ENCODE measurements around the gene KAT6B. TPM values are rescaled to one million over a fixed set of nuclear protein-coding genes. Genes with fewer than 3 reads are reported as not detected.

KAT6B gene
- total and polyA plus RNA-seq, 2 of the 8 experiments (the other 6 are each of a cell fraction or from before 2014, with no cell fraction given) = 7.3 to 30.8 TPM

DNA sequence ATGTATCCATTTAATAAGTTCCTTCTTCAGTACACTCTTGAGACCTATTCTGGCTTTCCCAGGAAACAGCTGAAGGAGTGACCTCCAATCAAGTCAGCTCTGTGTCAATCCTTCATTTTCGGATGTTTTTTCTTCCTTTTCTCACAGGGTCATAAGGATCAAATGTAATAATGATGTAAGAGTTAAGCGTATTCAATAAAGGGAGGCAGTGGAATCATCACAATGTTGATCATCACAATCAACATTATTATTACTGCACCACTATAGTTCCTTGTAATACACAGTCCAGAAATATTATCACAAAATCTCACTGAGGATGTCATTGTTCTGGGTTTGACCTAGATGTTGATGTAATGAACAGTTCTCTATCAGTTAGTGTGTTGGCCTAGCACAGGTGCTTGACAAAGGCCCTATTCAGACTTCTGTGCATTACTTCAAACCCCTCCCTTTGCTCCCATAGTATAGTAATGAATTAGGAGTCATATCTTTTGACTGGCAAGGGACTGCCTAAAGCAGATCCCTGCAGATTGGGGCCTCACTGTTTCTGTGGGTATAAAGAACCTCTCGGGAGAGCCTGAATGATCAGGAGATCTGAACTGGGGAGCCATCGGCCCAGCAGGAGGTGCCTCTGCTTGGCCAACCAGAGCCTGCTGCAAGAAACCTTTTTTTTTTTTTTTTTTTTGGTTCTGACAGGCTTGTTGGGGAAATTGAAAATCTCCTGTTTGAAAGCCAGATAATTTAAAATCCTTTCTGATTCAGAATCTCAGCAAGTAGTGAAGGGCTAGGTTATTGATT lies 100.6 kb downstream of the KAT6B start:
- H2BK120ac ChIP-seq (replicated peaks; ENCODE audit: low read depth, low read length) = no peak overlapping the region
- no peak overlapping the region for H4K91ac ChIP-seq (replicated peaks; ENCODE audit: insufficient read length, low read length)
- H3K23ac ChIP-seq (ENCODE audit: insufficient read length) = no peak overlapping the region
- H4K8ac ChIP-seq (ENCODE audit: extremely low read depth, insufficient read depth, low read length) = no peak overlapping the region
- H2BK5ac ChIP-seq (ENCODE audit: low read depth, low read length) = no peak overlapping the region
- H3K56ac ChIP-seq (replicated peaks; ENCODE audit: insufficient read length, low read depth, low read length) = no peak overlapping the region
- no peak overlapping the region for H2BK15ac ChIP-seq (ENCODE audit: low read length)
- peaks cover 0 to 18% of the 10 kb centered on the region in 2 experiments; a peak in 3 of 4 replicates for H3K79me2 ChIP-seq (ENCODE audit: control insufficient read depth in 1 of 2, insufficient read depth in 2 of 2, low read length in 2 of 2)
- peaks cover 0 to 11% (median 5%) of the 10 kb centered on the region in 4 experiments; a peak in 5 of 7 replicates for H3K4me1 ChIP-seq (replicated peaks in 1 of 4; ENCODE audit: control insufficient read depth in 3 of 4, insufficient read depth in 4 of 4, low read length in 3 of 4)
- H3K9ac ChIP-seq (replicated peaks in 1 of 4; ENCODE audit: extremely low read depth in 1 of 4, low read depth in 3 of 4, low read length in 3 of 4) = no peak overlapping the region
- H4K5ac ChIP-seq (ENCODE audit: insufficient read length, low read depth, low read length) = no peak overlapping the region
- H2AFZ ChIP-seq (ENCODE audit: low read length) = no peak overlapping the region
- FAIRE-seq (no peak), DNase-seq (ENCODE audit: low read depth in 1 of 2, low spot score in 2 of 2) (no peak)
- H3K36me3 ChIP-seq (ENCODE audit: control insufficient read depth in 2 of 4, insufficient read depth in 4 of 4, low read length in 3 of 4) = no peaks in the 10 kb centered on the region
- H4K20me1 ChIP-seq (replicated peaks in 1 of 2; ENCODE audit: control insufficient read depth in 1 of 2, insufficient read depth in 2 of 2, low read length in 2 of 2) = no peaks in the 10 kb centered on the region
- no peak overlapping the region for H3K4ac ChIP-seq (replicated peaks; ENCODE audit: insufficient read length, low read depth, low read length)
- ChIA-PET POLR2A (ENCODE audit: partially characterized antibody) (interaction anchor here (0.6 kb wide), 1 partner anchor 67 kb away, joined by 3 read pairs; no protein-coding TSS in a partner anchor), CTCF (ENCODE audit: partially characterized antibody) (no interaction called here)
- 0 out of 2 replicates have a peak, but pooled peaks cover 7% of the 10 kb centered on the region for H3K79me1 ChIP-seq (ENCODE audit: low read depth, low read length)
- no peak overlapping the region for H2BK12ac ChIP-seq (ENCODE audit: low read depth, low read length)
- H2BK20ac ChIP-seq (ENCODE audit: low read length) = no peak overlapping the region
- H3K4me3 ChIP-seq (ENCODE audit: extremely low read depth in 1 of 4, insufficient read depth in 2 of 4, low read depth in 3 of 4, low read length in 4 of 4) = no peak overlapping the region
- no peak overlapping the region for H3K27ac ChIP-seq (ENCODE audit: low read depth, low read length)
- H2AK5ac ChIP-seq (ENCODE audit: low read depth, low read length) = no peak overlapping the region
- 91% methylated on average over 4 of the region's 4 CpGs; no CpG with 5 or more reads in 1 of the 2 experiments for WGBS, 2 experiments (ENCODE audit: extremely low coverage in 1 of 2, insufficient coverage in 1 of 2, insufficient read length in 1 of 2, insufficient replicate concordance in 2 of 2, low coverage in 1 of 2, low lambda C conversion rate in 2 of 2, missing lambda C conversion rate in 1 of 2)
- no peak overlapping the region for H3K18ac ChIP-seq (ENCODE audit: extremely low read depth, low read length)
- no peak overlapping the region for H3K14ac ChIP-seq (ENCODE audit: insufficient read length)
- no peak overlapping the region for H3K4me2 ChIP-seq (ENCODE audit: insufficient read depth in 1 of 2, low read depth in 2 of 2, low read length in 2 of 2)
- H3K23me2 ChIP-seq (ENCODE audit: low read depth, low read length) = no peaks in the 10 kb centered on the region
- no peaks in the 10 kb centered on the region for H3K9me3 ChIP-seq (ENCODE audit: insufficient read depth in 2 of 2, low read depth in 1 of 2, low read length in 1 of 2)
- no peaks in the 10 kb centered on the region for H3K27me3 ChIP-seq (replicated peaks in 1 of 4; ENCODE audit: control insufficient read depth in 3 of 4, extremely low read depth in 1 of 4, insufficient read depth in 3 of 4, low read length in 3 of 4)
- TF ChIP-seq KDM5A (IDR thresholded peaks at IDR 0.05; ENCODE audit: low read length) (no peak), MAFK (IDR thresholded peaks at IDR 0.05; ENCODE audit: low read depth, low read length) (no peak), RNF2 (IDR thresholded peaks at IDR 0.05; ENCODE audit: borderline replicate concordance, low read depth, low read length, missing control alignments, poor library complexity, severe bottlenecking) (no peak), JUN (IDR thresholded peaks at IDR 0.05; ENCODE audit: low read depth, low read length) (no peak), CREB1 (IDR thresholded peaks at IDR 0.05) (no peak), GABPA (IDR thresholded peaks at IDR 0.05; ENCODE audit: borderline replicate concordance, insufficient read depth, low read length) (no peak), GTF2F1 (IDR thresholded peaks at IDR 0.05; ENCODE audit: borderline replicate concordance, low read depth, low read length) (no peak), CTBP2 (IDR thresholded peaks at IDR 0.05; ENCODE audit: borderline replicate concordance, insufficient read depth, insufficient read length, low read length) (no peak), NANOG (IDR thresholded peaks at IDR 0.05; ENCODE audit: insufficient read depth, low read depth, low read length, poor library complexity, severe bottlenecking) (no peak), POU5F1 (IDR thresholded peaks at IDR 0.05; ENCODE audit: low read depth, low read length) (no peak), CEBPB (IDR thresholded peaks at IDR 0.05; ENCODE audit: low read depth, low read length) (no peak), ZNF274 (IDR thresholded peaks at IDR 0.05; ENCODE audit: borderline replicate concordance, extremely low read depth, low read length) (no peak)

Measured in H1 (cell line).